WTC11 (cell line): ENCODE results near the gene HLA-DPA1. TPM values are rescaled to one million over a fixed set of nuclear protein-coding genes. Genes with fewer than 3 reads are reported as not detected.

Experiments used
- ATAC-seq: fragments of 200-7000 bp; cut with Tn5 transposase; 2 replicates; pipeline ENCODE4 v1.10.0; 2021; ENCODE audit warnings: mild to moderate bottlenecking, moderate library complexity
- CTCF ChIA-PET: fragments of 300-600 bp; sonication (Branson Sonifier 250); formaldehyde crosslinking; loops from one replicate; lab custom pipeline; 2021; ENCODE audit warnings: antibody characterized with exemption; lab: Charles Lee
- POLR2A ChIA-PET: fragments of 350-600 bp; sonication (Branson Sonifier 250); formaldehyde crosslinking; loops from one replicate; lab custom pipeline; 2021; ENCODE audit warnings: antibody characterized with exemption; lab: Charles Lee
- DNase-seq: peaks from one replicate; pipeline ENCODE4 v3.0.0; 2021; ENCODE audit warnings: low spot score
- H3K27ac Mint-ChIP-seq: 2 replicates; pipeline ENCODE4 v1.8.0; 2021; ENCODE audit warnings: mixed read lengths
- H3K27me3 Mint-ChIP-seq: 2 replicates; pipeline ENCODE4 v1.8.0; 2021; ENCODE audit warnings: low read depth, mild to moderate bottlenecking, moderate library complexity, mixed read lengths
- H3K36me3 Mint-ChIP-seq: 2 replicates; pipeline ENCODE4 v1.8.0; 2021; ENCODE audit warnings: mixed read lengths
- H3K4me1 Mint-ChIP-seq: 2 replicates; pipeline ENCODE4 v1.8.0; 2022; ENCODE audit warnings: mixed read lengths
- H3K4me3 Mint-ChIP-seq: 2 replicates; pipeline ENCODE4 v1.8.0; 2021; ENCODE audit warnings: mild to moderate bottlenecking, moderate library complexity, mixed read lengths
- H3K9me3 Mint-ChIP-seq: 2 replicates; pipeline ENCODE4 v1.8.0; 2021; ENCODE audit warnings: mixed read lengths
- ATF1 ChIP-seq: sonication (generic); formaldehyde crosslinking; IDR thresholded peaks from 2 replicates; pipeline ENCODE4 v1.8.1; 2023; ENCODE audit warnings: mild to moderate bottlenecking, moderate library complexity, missing genetic modification reagents
- ETV6 ChIP-seq: sonication (generic); formaldehyde crosslinking; IDR thresholded peaks from 2 replicates; pipeline ENCODE4 v1.8.1; 2022; ENCODE audit warnings: mild to moderate bottlenecking, missing genetic modification reagents
- FOXJ3 ChIP-seq: sonication (generic); formaldehyde crosslinking; IDR thresholded peaks from 2 replicates; pipeline ENCODE4 v1.9.0; 2021; ENCODE audit warnings: missing genetic modification reagents, mild to moderate bottlenecking, borderline replicate concordance
- FOXP1 ChIP-seq: sonication (generic); formaldehyde crosslinking; IDR thresholded peaks from 2 replicates; pipeline ENCODE4 v1.8.0; 2022; ENCODE audit warnings: missing genetic modification reagents, mild to moderate bottlenecking, moderate library complexity, borderline replicate concordance
- GTF2I ChIP-seq: fragments of 250-450 bp; sonication (Bioruptor Pico); conservative IDR thresholded peaks from 2 replicates; pipeline ENCODE4 v1.4.0; 2021; ENCODE audit warnings: mild to moderate bottlenecking
- NR2C2 ChIP-seq: sonication (generic); formaldehyde crosslinking; IDR thresholded peaks from 2 replicates; pipeline ENCODE4 v1.8.0; 2022; ENCODE audit warnings: mild to moderate bottlenecking, missing genetic modification reagents
- PRRX2 ChIP-seq: fragments of 250-450 bp; sonication (Bioruptor Pico); IDR thresholded peaks from 2 replicates; pipeline ENCODE4 v1.8.0; 2021; ENCODE audit warnings: mild to moderate bottlenecking
- TEAD4 ChIP-seq: sonication (generic); formaldehyde crosslinking; IDR thresholded peaks from 2 replicates; pipeline ENCODE4 v1.8.0; 2022; ENCODE audit warnings: mild to moderate bottlenecking, missing genetic modification reagents
- ZNF219 ChIP-seq: sonication (generic); formaldehyde crosslinking; IDR thresholded peaks from 2 replicates; pipeline ENCODE4 v1.8.0; 2023; ENCODE audit warnings: missing genetic modification reagents, mild to moderate bottlenecking, borderline replicate concordance
- ZNF232 ChIP-seq: sonication (generic); formaldehyde crosslinking; IDR thresholded peaks from 2 replicates; pipeline ENCODE4 v1.8.0; 2022; ENCODE audit warnings: mild to moderate bottlenecking, missing genetic modification reagents
- ZNF396 ChIP-seq: fragments of 250-450 bp; sonication (Bioruptor Pico); IDR thresholded peaks from 2 replicates; pipeline ENCODE4 v1.8.0; 2021; ENCODE audit warnings: mild to moderate bottlenecking, moderate library complexity, borderline replicate concordance
- ZNF423 ChIP-seq: fragments of 250-450 bp; sonication (Bioruptor Pico); IDR thresholded peaks from 2 replicates; pipeline ENCODE4 v2.1.2; 2022; ENCODE audit warnings: mild to moderate bottlenecking, moderate library complexity
- ZNF671 ChIP-seq: fragments of 250-450 bp; sonication (Bioruptor Pico); IDR thresholded peaks from 2 replicates; pipeline ENCODE4 v1.8.0; 2021; ENCODE audit warnings: mild to moderate bottlenecking
- total RNA-seq: library from RNA; stranded (reverse); gene quantifications from 3 replicates; pipeline ENCODE4 v1.2.3, GENCODE V29; 2021
- TF ChIP-seq, protein P1 (sequence below): sonication (generic); formaldehyde crosslinking; IDR thresholded peaks from 2 replicates; pipeline ENCODE4 v1.8.0; 2022; ENCODE audit warnings: mild to moderate bottlenecking, missing genetic modification reagents
- TF ChIP-seq, protein P2 (sequence below): sonication (generic); formaldehyde crosslinking; IDR thresholded peaks from 2 replicates; pipeline ENCODE4 v1.8.0; 2022; ENCODE audit warnings: mild to moderate bottlenecking, missing genetic modification reagents
- TF ChIP-seq, protein P3 (sequence below): sonication (generic); formaldehyde crosslinking; IDR thresholded peaks from 2 replicates; pipeline ENCODE4 v1.8.1; 2022; ENCODE audit warnings: low read depth, missing genetic modification reagents, borderline replicate concordance
- TF ChIP-seq, protein P4 (sequence below): fragments of 250-450 bp; sonication (Bioruptor Pico); IDR thresholded peaks from 2 replicates; pipeline ENCODE4 v1.9.0; 2021; ENCODE audit warnings: moderate library complexity, mild to moderate bottlenecking, inconsistent platforms, borderline replicate concordance
- TF ChIP-seq, protein P5 (sequence below): sonication (generic); formaldehyde crosslinking; IDR thresholded peaks from 2 replicates; pipeline ENCODE4 v1.8.0; 2022; ENCODE audit warnings: mild to moderate bottlenecking, missing genetic modification reagents
- TF ChIP-seq, protein P6 (sequence below): sonication (generic); formaldehyde crosslinking; IDR thresholded peaks from 2 replicates; pipeline ENCODE4 v1.8.0; 2023; ENCODE audit warnings: missing genetic modification reagents, mild to moderate bottlenecking, borderline replicate concordance
- TF ChIP-seq, protein P7 (sequence below): sonication (generic); formaldehyde crosslinking; conservative IDR thresholded peaks from 2 replicates; pipeline ENCODE4 v1.8.1; 2023; ENCODE audit warnings: mild to moderate bottlenecking, low read depth, missing genetic modification reagents, moderate library complexity

Gene HLA-DPA1
- total RNA-seq, 1 experiment from 2014 or later = 4.9 TPM

DNA sequence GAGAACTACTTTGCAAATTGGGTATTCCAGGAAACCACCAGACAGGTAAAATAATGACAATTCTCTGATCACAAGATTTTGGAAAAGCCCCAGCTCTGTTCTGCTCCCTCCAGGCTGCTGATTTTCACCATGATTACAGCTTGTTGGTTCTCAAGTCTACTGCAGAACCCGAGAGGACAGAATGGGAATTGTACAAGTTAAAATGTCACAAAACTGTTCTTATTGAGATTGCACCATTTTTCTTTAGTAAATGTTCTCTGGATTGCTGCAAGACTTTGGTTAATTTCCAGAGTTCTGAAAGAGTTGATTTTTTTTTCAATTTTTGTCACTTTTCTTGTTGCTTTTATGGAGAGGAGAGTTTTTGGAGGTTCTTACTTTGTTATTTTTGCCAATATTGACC, 36.9 kb downstream of the HLA-DPA1 start:
- Mint-ChIP-seq H3K4me1 (no peaks in the 10 kb centered on the region), H3K36me3 (no peaks in the 10 kb centered on the region), H3K27ac (no peak overlapping the region), H3K27me3 (no peaks in the 10 kb centered on the region; the same call in 1 of the 2 replicates), H3K9me3 (peaks cover 12% of the 10 kb centered on the region), H3K4me3 (no peak overlapping the region)
- ATAC-seq (no peak), DNase-seq (no peak)
- no peak for TF ChIP-seq TEAD4
- no peak for TF ChIP-seq ATF1 (CRISPR knock-in tag)
- TF ChIP-seq, protein P1, sequence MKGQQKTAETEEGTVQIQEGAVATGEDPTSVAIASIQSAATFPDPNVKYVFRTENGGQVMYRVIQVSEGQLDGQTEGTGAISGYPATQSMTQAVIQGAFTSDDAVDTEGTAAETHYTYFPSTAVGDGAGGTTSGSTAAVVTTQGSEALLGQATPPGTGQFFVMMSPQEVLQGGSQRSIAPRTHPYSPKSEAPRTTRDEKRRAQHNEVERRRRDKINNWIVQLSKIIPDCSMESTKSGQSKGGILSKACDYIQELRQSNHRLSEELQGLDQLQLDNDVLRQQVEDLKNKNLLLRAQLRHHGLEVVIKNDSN (CRISPR knock-in tag) = no peak
- TF ChIP-seq NR2C2 (CRISPR knock-in tag) = no peak
- TF ChIP-seq, protein P2, sequence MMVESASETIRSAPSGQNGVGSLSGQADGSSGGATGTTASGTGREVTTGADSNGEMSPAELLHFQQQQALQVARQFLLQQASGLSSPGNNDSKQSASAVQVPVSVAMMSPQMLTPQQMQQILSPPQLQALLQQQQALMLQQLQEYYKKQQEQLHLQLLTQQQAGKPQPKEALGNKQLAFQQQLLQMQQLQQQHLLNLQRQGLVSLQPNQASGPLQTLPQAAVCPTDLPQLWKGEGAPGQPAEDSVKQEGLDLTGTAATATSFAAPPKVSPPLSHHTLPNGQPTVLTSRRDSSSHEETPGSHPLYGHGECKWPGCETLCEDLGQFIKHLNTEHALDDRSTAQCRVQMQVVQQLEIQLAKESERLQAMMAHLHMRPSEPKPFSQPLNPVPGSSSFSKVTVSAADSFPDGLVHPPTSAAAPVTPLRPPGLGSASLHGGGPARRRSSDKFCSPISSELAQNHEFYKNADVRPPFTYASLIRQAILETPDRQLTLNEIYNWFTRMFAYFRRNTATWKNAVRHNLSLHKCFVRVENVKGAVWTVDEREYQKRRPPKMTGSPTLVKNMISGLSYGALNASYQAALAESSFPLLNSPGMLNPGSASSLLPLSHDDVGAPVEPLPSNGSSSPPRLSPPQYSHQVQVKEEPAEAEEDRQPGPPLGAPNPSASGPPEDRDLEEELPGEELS (CRISPR knock-in tag) = no peak
- TF ChIP-seq ZNF396 (CRISPR knock-in tag) = no peak
- TF ChIP-seq, protein P3, sequence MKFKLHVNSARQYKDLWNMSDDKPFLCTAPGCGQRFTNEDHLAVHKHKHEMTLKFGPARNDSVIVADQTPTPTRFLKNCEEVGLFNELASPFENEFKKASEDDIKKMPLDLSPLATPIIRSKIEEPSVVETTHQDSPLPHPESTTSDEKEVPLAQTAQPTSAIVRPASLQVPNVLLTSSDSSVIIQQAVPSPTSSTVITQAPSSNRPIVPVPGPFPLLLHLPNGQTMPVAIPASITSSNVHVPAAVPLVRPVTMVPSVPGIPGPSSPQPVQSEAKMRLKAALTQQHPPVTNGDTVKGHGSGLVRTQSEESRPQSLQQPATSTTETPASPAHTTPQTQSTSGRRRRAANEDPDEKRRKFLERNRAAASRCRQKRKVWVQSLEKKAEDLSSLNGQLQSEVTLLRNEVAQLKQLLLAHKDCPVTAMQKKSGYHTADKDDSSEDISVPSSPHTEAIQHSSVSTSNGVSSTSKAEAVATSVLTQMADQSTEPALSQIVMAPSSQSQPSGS (CRISPR knock-in tag) = no peak
- TF ChIP-seq GTF2I (CRISPR knock-in tag) = no peak
- TF ChIP-seq ETV6 = no peak
- no peak for TF ChIP-seq ZNF232 (CRISPR knock-in tag)
- no peak for TF ChIP-seq FOXP1 (CRISPR knock-in tag)
- TF ChIP-seq PRRX2 = no peak
- TF ChIP-seq ZNF671 (CRISPR knock-in tag) = no peak
- no peak for TF ChIP-seq FOXJ3 (CRISPR knock-in tag)
- TF ChIP-seq, protein P4, sequence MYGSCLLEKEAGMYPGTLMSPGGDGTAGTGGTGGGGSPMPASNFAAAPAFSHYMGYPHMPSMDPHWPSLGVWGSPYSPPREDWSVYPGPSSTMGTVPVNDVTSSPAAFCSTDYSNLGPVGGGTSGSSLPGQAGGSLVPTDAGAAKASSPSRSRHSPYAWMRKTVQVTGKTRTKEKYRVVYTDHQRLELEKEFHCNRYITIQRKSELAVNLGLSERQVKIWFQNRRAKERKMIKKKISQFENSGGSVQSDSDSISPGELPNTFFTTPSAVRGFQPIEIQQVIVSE (CRISPR knock-in tag) = no peak
- no peak for TF ChIP-seq ZNF423 (CRISPR knock-in tag)
- TF ChIP-seq, protein P5, sequence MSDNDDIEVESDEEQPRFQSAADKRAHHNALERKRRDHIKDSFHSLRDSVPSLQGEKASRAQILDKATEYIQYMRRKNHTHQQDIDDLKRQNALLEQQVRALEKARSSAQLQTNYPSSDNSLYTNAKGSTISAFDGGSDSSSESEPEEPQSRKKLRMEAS (CRISPR knock-in tag) = no peak
- TF ChIP-seq, protein P6, sequence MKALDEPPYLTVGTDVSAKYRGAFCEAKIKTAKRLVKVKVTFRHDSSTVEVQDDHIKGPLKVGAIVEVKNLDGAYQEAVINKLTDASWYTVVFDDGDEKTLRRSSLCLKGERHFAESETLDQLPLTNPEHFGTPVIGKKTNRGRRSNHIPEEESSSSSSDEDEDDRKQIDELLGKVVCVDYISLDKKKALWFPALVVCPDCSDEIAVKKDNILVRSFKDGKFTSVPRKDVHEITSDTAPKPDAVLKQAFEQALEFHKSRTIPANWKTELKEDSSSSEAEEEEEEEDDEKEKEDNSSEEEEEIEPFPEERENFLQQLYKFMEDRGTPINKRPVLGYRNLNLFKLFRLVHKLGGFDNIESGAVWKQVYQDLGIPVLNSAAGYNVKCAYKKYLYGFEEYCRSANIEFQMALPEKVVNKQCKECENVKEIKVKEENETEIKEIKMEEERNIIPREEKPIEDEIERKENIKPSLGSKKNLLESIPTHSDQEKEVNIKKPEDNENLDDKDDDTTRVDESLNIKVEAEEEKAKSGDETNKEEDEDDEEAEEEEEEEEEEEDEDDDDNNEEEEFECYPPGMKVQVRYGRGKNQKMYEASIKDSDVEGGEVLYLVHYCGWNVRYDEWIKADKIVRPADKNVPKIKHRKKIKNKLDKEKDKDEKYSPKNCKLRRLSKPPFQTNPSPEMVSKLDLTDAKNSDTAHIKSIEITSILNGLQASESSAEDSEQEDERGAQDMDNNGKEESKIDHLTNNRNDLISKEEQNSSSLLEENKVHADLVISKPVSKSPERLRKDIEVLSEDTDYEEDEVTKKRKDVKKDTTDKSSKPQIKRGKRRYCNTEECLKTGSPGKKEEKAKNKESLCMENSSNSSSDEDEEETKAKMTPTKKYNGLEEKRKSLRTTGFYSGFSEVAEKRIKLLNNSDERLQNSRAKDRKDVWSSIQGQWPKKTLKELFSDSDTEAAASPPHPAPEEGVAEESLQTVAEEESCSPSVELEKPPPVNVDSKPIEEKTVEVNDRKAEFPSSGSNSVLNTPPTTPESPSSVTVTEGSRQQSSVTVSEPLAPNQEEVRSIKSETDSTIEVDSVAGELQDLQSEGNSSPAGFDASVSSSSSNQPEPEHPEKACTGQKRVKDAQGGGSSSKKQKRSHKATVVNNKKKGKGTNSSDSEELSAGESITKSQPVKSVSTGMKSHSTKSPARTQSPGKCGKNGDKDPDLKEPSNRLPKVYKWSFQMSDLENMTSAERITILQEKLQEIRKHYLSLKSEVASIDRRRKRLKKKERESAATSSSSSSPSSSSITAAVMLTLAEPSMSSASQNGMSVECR (CRISPR knock-in tag) = no peak
- no peak for TF ChIP-seq ZNF219
- TF ChIP-seq, protein P7, sequence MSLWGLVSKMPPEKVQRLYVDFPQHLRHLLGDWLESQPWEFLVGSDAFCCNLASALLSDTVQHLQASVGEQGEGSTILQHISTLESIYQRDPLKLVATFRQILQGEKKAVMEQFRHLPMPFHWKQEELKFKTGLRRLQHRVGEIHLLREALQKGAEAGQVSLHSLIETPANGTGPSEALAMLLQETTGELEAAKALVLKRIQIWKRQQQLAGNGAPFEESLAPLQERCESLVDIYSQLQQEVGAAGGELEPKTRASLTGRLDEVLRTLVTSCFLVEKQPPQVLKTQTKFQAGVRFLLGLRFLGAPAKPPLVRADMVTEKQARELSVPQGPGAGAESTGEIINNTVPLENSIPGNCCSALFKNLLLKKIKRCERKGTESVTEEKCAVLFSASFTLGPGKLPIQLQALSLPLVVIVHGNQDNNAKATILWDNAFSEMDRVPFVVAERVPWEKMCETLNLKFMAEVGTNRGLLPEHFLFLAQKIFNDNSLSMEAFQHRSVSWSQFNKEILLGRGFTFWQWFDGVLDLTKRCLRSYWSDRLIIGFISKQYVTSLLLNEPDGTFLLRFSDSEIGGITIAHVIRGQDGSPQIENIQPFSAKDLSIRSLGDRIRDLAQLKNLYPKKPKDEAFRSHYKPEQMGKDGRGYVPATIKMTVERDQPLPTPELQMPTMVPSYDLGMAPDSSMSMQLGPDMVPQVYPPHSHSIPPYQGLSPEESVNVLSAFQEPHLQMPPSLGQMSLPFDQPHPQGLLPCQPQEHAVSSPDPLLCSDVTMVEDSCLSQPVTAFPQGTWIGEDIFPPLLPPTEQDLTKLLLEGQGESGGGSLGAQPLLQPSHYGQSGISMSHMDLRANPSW = no peak
- CTCF ChIA-PET = interaction anchor here (0.9 to 1.2 kb wide), 3 partner anchors 13 to 87 kb away, joined by 3 to 4 read pairs (median 3); no protein-coding TSS in a partner anchor
- POLR2A ChIA-PET = no interaction called here
